ENCODE results near the gene NIFK. TPM values are rescaled to one million over a fixed set of nuclear protein-coding genes. Genes with fewer than 3 reads are reported as not detected.

The NIFK gene
- total RNA-seq, 1 experiment from 2014 or later = 75.9 TPM

GRCh38 chr2:121727950-121728349, 8.7 kb downstream of the NIFK start:
- no peak for TF ChIP-seq EZH2 (IDR thresholded peaks at IDR 0.05; ENCODE audit: low read depth)
- no peak for TF ChIP-seq CTCF (conservative IDR thresholded peaks at IDR 0.05)
- intact Hi-C loops (cut with micrococcal nuclease; ENCODE audit: unreplicated experiment) = no loop called here
- Histone ChIP-seq H3K27ac (no peak overlapping the region), H3K36me3 (ENCODE audit: low read depth) (peaks cover 55% of the 10 kb centered on the region), H3K9me2 (ENCODE audit: insufficient read depth) (no peaks in the 10 kb centered on the region), H3K79me2 (ENCODE audit: low read depth) (peaks cover 10% of the 10 kb centered on the region), H3K4me1 (replicated peaks; ENCODE audit: insufficient read depth) (0 out of 2 replicates have a peak, but pooled peaks cover under 1% of the 10 kb centered on the region), H3K27me3 (ENCODE audit: insufficient read depth, low read depth) (no peaks in the 10 kb centered on the region), H3K4me2 (no peak overlapping the region), H4K20me1 (ENCODE audit: insufficient read depth) (peaks cover 6% of the 10 kb centered on the region; the same call in 1 of the 2 replicates), H2AFZ (no peak overlapping the region), H3K9me3 (ENCODE audit: insufficient read depth, low read depth) (no peaks in the 10 kb centered on the region), H3F3A (ENCODE audit: insufficient read depth, low read depth) (peaks cover 35% of the 10 kb centered on the region; the same call in 1 of the 2 replicates), H3K4me3 (no peak overlapping the region)
- POLR2A ChIA-PET (ENCODE audit: unreplicated experiment) = interaction anchor here (0.6 kb wide), 1 partner anchor 295 kb away, joined by 3 read pairs; no protein-coding TSS in a partner anchor
- CTCF ChIA-PET = no interaction called here
- DNase-seq = no peak
- BruUV-seq (replicated peaks) = no TSS peak

- peaks cover 33% of the 10 kb centered on the region; the same call in 1 of the 2 replicates for H3F3A ChIP-seq (ENCODE audit: insufficient read depth, low read depth)
- H3K4me2 ChIP-seq = no peak overlapping the region
- H3K79me2 ChIP-seq (ENCODE audit: low read depth) = peaks cover 4% of the 10 kb centered on the region
- no peak for TF ChIP-seq EZH2 (IDR thresholded peaks at IDR 0.05; ENCODE audit: low read depth)
- no peak for TF ChIP-seq CTCF (conservative IDR thresholded peaks at IDR 0.05)
- H3K27ac ChIP-seq = no peak overlapping the region
- H3K9me2 ChIP-seq (ENCODE audit: insufficient read depth) = no peaks in the 10 kb centered on the region
- intact Hi-C loops (cut with micrococcal nuclease; ENCODE audit: unreplicated experiment) = no loop called here
- ChIA-PET CTCF (no interaction called here), POLR2A (ENCODE audit: unreplicated experiment) (no interaction called here)
- DNase-seq = no peak
- BruUV-seq (replicated peaks) = no TSS peak
- no peaks in the 10 kb centered on the region for H3K9me3 ChIP-seq (ENCODE audit: insufficient read depth, low read depth)
- peaks cover 51% of the 10 kb centered on the region for H3K36me3 ChIP-seq (ENCODE audit: low read depth)
- no peak overlapping the region for H2AFZ ChIP-seq
- H4K20me1 ChIP-seq (ENCODE audit: insufficient read depth) = peaks cover 4% of the 10 kb centered on the region; the same call in 1 of the 2 replicates
- no peak overlapping the region for H3K4me3 ChIP-seq
- no peaks in the 10 kb centered on the region for H3K27me3 ChIP-seq (ENCODE audit: insufficient read depth, low read depth)
- H3K4me1 ChIP-seq (replicated peaks; ENCODE audit: insufficient read depth) = peaks cover 6% of the 10 kb centered on the region; the same call in 1 of the 2 replicates
Observed at GRCh38 chr2:121727332-121727731, 9.3 kb downstream of the NIFK start.

- H3K27ac ChIP-seq = no peak overlapping the region
- no peaks in the 10 kb centered on the region for H3K79me2 ChIP-seq (ENCODE audit: low read depth)
- no peak overlapping the region for H2AFZ ChIP-seq
- peaks cover 13% of the 10 kb centered on the region; the same call in 1 of the 2 replicates for H3K4me1 ChIP-seq (replicated peaks; ENCODE audit: insufficient read depth)
- peaks cover 15% of the 10 kb centered on the region for H3K36me3 ChIP-seq (ENCODE audit: low read depth)
- H3K9me3 ChIP-seq (ENCODE audit: insufficient read depth, low read depth) = no peaks in the 10 kb centered on the region
- no peaks in the 10 kb centered on the region for H4K20me1 ChIP-seq (ENCODE audit: insufficient read depth)
- TF ChIP-seq CTCF (conservative IDR thresholded peaks at IDR 0.05) (no peak), EZH2 (IDR thresholded peaks at IDR 0.05; ENCODE audit: low read depth) (no peak)
- no peaks in the 10 kb centered on the region for H3K27me3 ChIP-seq (ENCODE audit: insufficient read depth, low read depth)
- ChIA-PET POLR2A (ENCODE audit: unreplicated experiment) (no interaction called here), CTCF (no interaction called here)
- no peak for DNase-seq
- no peak overlapping the region for H3K4me2 ChIP-seq
- no TSS peak for BruUV-seq (replicated peaks)
- no peak overlapping the region for H3K4me3 ChIP-seq
- no peaks in the 10 kb centered on the region for H3K9me2 ChIP-seq (ENCODE audit: insufficient read depth)
- intact Hi-C loops (cut with micrococcal nuclease; ENCODE audit: unreplicated experiment) = no loop called here
- H3F3A ChIP-seq (ENCODE audit: insufficient read depth, low read depth) = peaks cover 24% of the 10 kb centered on the region; the same call in 1 of the 2 replicates
Observed at GRCh38 chr2:121723316-121723715, 13.4 kb downstream of the NIFK start.
